ENCODE data around the gene CPED1.

DNA sequence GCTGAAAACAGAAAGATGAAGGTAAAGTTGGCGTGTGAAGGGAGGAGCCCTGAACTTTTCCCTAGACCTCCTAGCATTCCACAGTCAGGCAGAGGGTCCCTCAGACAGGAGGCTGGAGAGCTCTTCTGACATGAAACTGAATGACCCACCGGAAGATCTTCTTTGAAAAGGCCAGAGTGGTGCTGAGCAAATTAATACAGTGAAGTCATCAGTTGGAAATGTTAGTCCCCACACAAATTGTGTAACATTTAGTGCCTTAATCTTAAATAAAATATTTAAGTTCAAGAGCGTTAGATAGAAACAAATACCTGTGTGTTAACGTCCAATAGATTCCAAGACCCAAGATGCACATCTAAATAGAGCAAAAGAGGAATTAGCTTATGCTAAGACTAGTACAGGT is 291.3 kb downstream of the CPED1 start:
- TF ChIP-seq RAD21 (conservative IDR thresholded peaks at IDR 0.05) (no peak), EZH2 (IDR thresholded peaks at IDR 0.05; ENCODE audit: borderline replicate concordance, insufficient read depth, low read length, poor library complexity, severe bottlenecking) (no peak), EP300 (conservative IDR thresholded peaks at IDR 0.05; ENCODE audit: poor library complexity, severe bottlenecking) (no peak), SMC3 (conservative IDR thresholded peaks at IDR 0.05; ENCODE audit: poor library complexity) (no peak)
- TF ChIP-seq, protein P1, sequence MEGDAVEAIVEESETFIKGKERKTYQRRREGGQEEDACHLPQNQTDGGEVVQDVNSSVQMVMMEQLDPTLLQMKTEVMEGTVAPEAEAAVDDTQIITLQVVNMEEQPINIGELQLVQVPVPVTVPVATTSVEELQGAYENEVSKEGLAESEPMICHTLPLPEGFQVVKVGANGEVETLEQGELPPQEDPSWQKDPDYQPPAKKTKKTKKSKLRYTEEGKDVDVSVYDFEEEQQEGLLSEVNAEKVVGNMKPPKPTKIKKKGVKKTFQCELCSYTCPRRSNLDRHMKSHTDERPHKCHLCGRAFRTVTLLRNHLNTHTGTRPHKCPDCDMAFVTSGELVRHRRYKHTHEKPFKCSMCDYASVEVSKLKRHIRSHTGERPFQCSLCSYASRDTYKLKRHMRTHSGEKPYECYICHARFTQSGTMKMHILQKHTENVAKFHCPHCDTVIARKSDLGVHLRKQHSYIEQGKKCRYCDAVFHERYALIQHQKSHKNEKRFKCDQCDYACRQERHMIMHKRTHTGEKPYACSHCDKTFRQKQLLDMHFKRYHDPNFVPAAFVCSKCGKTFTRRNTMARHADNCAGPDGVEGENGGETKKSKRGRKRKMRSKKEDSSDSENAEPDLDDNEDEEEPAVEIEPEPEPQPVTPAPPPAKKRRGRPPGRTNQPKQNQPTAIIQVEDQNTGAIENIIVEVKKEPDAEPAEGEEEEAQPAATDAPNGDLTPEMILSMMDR (IDR thresholded peaks at IDR 0.05; ENCODE audit: poor library complexity, severe bottlenecking): no peak
